Amniotic stem cell (primary cell): ENCODE measurements around the gene IER5.
"Not testable (repeated sequence)": the region's sequence is repeated elsewhere in the genome, so short reads cannot be mapped to it uniquely, and the experiment has no call there.

ENCODE experiments used
- DNase-seq: peaks from one replicate; lab custom pipeline; 2025; lab: John Stamatoyannopoulos, UW

Gene IER5

GRCh38 chr1:181115971-181116370, 27.5 kb downstream of the IER5 start:
- DNase-seq = not testable (repeated sequence)

DNA sequence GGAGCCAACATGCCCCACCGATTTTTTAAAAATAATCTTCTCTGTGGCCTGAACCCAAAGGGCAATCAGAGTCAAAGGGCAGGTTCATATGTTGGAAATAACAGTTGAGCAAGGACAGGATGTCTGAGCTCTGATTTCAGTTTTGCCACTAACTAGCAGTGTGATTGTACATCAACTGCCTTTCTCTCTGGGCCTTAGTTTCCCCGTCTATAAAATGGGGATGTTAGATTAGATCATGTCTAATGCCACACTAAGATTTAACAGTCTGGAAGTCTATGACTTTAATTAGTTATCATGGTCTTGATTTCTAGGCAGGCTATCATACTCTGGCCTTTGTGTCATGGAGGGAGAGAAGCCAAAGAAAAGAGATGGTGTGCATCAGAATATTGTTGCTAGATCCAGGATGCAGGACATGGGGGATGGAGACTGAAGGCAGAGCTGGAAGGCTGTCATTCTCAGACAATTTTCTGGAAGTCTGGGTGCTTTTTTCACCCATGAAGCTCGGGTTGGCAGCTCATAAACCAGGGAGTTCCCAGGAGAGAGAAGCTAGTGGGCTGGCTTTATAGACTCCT, 28.4 kb downstream of the IER5 start:
- no peak for DNase-seq

GRCh38 chr1:181117648-181118449, 29.3 kb downstream of the IER5 start:
- no peak for DNase-seq

GRCh38 chr1:181119093-181119989, 30.8 kb downstream of the IER5 start:
- no peak for DNase-seq

GRCh38 chr1:181120924-181121323, 32.4 kb downstream of the IER5 start:
- no peak for DNase-seq

DNA sequence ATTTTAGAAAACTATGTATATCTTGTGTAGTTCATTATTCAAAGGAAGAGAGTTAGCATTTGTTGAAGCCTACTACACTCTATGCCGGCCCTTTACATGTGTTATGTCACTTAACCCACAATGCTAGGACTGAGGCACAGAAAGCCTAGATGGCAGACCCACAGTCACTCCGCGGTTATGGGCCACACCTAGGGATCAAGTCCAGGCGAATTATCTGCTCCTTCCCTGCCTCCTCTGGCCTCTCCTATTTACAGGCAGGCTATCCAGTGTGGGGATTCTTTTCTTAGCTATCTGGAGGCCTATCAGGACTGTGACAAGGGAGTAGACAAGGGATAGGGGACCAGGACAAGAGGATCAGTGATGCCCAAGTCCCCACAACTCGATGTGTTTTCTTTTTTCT, 33.0 kb downstream of the IER5 start:
- no peak for DNase-seq

DNA sequence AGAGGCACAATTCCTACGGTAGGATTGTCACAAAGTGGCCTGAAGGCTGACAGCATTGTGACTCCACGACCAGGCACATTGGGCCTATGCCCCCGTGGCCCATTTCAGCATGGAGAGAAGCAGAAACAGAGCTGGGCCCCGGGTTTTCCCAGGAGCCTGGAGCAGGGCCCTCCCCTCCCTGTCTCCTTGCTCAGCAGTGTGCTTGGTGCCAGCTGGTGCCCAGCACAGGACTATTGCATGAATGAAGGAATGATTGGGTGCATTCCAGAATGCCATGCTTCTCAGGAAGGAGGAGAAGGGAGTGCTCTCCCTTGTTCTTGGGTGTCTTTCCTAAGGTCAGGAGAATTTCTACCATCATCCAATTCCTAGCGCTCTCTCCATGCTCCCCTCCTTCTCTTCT, 33.7 kb downstream of the IER5 start:
- no peak for DNase-seq

DNA sequence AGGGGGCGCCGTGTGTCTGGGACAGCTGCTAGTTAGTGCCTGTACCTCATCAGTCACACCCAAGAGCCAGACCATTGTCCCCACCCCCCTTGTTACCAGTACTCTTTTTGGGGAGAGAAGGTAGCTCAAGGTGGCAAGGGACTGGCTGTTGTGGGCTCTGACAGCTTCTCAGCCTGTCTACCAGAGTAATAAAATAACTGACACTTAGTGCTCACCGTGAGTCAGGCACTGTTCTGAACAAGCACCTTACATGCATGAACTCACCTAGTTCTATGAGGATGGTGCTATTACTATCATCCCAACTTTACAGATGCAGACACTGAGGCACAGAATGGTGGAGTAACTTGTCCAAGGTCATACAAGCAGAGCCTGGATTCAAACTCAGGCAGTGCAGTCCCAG, 34.7 kb downstream of the IER5 start:
- DNase-seq = no peak

DNA sequence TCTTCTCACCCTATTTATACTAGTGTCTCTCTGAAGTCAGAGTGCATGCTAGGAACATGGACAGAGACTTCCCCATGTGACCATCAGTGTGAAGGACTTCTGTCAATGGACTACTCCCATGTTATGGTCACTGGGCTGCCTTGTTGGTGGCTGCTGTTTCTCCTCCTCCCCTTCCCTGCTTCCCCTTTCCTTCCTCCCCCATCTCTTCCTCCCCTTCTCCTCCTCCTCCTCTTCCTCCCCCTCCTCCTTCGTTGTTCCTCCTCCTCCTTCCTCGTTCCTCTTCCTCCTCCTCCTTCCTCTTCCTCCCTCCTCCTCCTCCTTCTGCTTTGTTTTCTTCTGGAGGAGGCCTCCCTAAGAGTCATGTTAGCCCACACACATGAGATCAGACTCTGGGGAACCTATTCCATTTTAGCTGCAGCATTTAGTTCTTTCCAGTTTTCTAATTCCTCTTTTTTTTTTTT, 35.8 kb downstream of the IER5 start:
- DNase-seq = no peak

GRCh38 chr1:181126289-181126688, 37.8 kb downstream of the IER5 start:
- no peak for DNase-seq

GRCh38 chr1:181126871-181127587, 38.5 kb downstream of the IER5 start:
- no peak for DNase-seq

GRCh38 chr1:181127898-181128453, 39.5 kb downstream of the IER5 start:
- no peak for DNase-seq

DNA sequence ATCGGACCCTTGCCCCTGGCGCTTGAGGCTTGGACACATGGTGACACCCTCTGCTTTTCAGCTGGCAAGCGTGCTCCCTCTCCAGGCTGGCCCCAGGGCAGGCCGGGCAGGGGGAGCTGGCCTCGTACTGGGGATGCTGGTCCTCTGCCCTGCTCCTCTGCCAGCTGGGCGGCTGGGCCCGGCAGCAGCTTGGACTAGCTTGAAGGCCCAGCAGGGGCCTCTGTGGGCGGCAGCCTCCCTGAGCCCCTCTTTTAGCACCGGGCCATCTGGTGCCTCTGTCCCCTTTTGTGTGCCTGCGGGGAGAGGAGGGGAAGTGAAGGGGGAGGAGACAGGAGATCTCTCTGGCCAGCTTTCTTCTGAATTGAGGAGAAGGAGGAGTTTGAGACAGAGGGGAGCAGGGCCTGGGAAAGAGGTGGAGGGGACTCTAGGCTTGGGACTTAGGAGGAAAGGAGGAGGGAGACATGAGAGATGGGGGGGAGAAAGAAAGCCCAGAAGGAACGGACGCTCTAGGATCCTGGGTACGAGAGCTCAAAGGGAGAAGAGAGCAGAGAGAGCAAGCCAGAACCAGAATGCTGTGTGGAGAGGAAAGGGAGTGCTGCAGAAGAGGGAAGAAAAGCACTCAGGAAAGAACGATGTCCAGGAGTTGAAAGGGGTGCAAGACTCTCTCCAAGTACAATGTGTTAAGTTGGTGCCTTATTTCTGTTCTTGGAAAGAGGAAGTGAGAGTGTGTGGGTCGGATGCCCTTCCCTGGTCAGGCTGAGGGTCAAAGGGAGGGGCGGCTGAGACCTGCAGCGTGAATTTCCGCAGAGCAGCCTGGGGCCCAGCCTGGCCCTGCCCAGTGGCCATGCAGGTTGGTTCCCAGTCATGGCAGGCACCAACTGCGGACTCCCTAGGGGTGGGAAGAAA, 40.3 kb downstream of the IER5 start:
- DNase-seq = no peak

- no peak for DNase-seq
These were observed 41.5 kb downstream of the IER5 start for GRCh38 chr1:181129771-181130606.

DNA sequence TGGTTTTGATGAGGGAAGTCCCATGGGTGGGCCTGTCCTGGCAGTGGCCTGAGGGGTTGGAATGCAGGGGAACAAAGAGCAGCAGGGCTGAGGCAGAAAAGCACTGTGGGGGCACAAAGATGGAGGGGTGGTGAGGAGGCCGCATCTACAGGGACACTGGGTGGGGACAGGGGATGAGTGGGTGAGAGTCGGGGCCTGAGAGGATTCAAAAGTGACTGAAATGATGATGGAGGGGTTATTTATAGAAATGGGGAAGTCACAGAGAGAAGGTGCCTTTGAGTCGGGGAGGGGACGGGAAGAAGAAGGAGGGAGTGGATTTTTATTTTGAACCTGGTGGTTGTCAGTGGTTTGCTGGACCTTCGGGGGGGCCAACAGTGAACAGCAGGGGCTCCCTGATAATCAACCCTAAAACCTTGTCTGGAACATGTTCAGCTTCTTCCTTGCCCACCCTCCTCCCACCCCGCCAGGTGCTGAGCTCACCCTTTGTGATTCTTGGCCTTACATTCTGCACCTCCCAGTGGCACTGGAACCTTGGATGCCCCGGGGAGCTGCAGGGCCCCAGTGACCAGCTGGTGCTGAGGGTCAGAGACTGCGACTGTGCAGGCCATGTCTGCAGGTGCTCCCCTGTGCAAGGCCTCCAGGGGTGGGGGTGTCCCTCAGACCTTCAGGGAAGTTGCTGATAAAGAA, 42.9 kb downstream of the IER5 start:
- no peak for DNase-seq

DNA sequence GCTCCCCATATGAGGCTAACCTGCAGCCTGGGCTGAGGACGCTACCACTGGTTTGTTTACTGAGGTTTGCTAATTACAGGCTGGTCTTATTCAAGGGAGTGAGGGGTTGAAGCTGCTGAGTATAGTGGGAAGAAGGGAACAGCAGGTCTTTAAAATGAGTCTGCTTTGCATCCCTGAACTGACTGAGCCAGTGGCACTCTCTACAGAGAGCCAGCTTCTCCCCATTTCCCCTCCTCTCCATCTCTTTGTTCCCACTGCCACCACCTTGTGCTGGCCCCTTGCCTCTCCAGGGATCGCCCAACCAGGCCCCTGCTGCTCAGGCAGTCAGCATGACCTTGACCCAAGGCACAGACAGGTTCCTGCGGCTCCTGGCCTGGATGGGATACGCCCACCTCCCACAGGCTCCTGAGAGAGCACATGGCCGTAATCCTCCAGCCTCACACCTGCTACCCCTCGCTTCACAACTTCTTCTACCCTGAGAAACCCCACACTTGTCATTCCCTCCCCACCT, 45.0 kb downstream of the IER5 start:
- DNase-seq = no peak

GRCh38 chr1:181133969-181134418, 45.5 kb downstream of the IER5 start:
- DNase-seq = no peak

GRCh38 chr1:181134543-181135436, 46.3 kb downstream of the IER5 start:
- DNase-seq = no peak
